ENCODE measurements around the gene PIKFYVE. TPM values are rescaled to one million over a fixed set of nuclear protein-coding genes. Genes with fewer than 3 reads are reported as not detected.
"Not testable (repeated sequence)": the region's sequence is repeated elsewhere in the genome, so short reads cannot be mapped to it uniquely, and the experiment has no call there.

The PIKFYVE gene
- total RNA-seq, 4 donors from 2014 or later = 35.2 to 51.3 (median 41.7) TPM

DNA sequence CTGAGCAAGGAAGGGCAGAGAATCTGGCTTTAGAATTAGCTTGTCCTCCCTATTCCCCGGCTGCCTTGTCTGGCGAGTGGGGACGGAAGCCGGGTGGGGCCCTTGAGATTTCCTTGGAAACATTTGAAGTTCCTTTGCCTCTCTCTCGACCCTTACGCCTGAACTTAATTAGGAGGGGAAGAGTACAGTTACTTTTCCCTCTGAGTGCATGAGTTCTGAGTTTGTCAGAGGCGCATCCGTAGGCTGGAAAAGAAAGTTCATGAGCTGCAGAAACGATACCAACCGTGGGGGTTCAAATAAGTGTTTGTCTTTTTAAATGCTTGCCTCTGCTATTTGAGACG lies 468 bp downstream of the PIKFYVE start:
- 1 to 2% methylated on average over 7 to 11 of the region's 11 CpGs for WGBS, 2 donors

DNA sequence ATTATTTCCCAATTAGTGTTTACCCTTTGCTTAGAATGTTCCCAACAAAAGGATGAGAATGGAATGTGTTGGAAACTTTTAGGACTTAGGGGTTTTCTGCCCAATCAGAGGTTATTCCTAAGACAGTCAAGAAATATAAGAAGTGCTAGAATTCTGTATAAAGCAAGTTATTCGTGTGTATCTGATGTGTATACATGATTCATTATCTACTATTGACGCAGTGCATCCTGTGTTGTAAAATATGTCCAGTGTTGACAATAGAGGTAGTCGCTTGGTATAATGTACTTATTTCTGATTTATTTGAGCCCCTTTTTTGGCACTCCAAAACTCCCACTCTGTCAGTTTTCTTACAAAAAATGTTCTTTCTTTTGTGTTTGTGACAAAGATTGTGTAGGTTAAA lies 881 bp downstream of the PIKFYVE start:
- intact Hi-C loops (cut with DNase I) = no loop called here
- no peaks in the 10 kb centered on the region for H3K36me3 ChIP-seq
- TF ChIP-seq, protein P1, sequence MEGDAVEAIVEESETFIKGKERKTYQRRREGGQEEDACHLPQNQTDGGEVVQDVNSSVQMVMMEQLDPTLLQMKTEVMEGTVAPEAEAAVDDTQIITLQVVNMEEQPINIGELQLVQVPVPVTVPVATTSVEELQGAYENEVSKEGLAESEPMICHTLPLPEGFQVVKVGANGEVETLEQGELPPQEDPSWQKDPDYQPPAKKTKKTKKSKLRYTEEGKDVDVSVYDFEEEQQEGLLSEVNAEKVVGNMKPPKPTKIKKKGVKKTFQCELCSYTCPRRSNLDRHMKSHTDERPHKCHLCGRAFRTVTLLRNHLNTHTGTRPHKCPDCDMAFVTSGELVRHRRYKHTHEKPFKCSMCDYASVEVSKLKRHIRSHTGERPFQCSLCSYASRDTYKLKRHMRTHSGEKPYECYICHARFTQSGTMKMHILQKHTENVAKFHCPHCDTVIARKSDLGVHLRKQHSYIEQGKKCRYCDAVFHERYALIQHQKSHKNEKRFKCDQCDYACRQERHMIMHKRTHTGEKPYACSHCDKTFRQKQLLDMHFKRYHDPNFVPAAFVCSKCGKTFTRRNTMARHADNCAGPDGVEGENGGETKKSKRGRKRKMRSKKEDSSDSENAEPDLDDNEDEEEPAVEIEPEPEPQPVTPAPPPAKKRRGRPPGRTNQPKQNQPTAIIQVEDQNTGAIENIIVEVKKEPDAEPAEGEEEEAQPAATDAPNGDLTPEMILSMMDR (IDR thresholded peaks at IDR 0.05) = no peak
- TF ChIP-seq POLR2A (IDR thresholded peaks at IDR 0.05) = no peak
- H3K4me1 ChIP-seq = peaks cover 13 to 19% of the 10 kb centered on the region in 2 donors
- 15 to 20% methylated on average over 3 of the region's 3 CpGs for WGBS, 2 donors
- peak overlapping the region in 1 of 3 donors; percentile 88 for H3K27ac ChIP-seq
- DNase-seq = no peak
- peak overlapping the region; percentile 46 to 92 (median 86) for H3K4me3 ChIP-seq (replicated peaks in 1 of 3)
- H3K9me3 ChIP-seq = no peaks in the 10 kb centered on the region
- no peaks in the 10 kb centered on the region for H3K27me3 ChIP-seq

More for the DNA sequence above, 468 bp downstream of the PIKFYVE start:
- Histone ChIP-seq H3K9me3 (no peaks in the 10 kb centered on the region), H3K27ac (peak overlapping the region; percentile 88 to 97 (median 94)), H3K36me3 (no peaks in the 10 kb centered on the region), H3K27me3 (no peaks in the 10 kb centered on the region), H3K4me3 (replicated peaks in 1 of 3) (peak overlapping the region; percentile 46 to 92 (median 86)), H3K4me1 (peaks cover 13 to 19% of the 10 kb centered on the region in 2 donors)
- TF ChIP-seq, protein P1 (IDR thresholded peaks at IDR 0.05) = no peak
- TF ChIP-seq POLR2A (IDR thresholded peaks at IDR 0.05) = no peak
- peak in 1 of 2 donors; percentile 36 for DNase-seq
- intact Hi-C loops (cut with DNase I) = no loop called here

DNA sequence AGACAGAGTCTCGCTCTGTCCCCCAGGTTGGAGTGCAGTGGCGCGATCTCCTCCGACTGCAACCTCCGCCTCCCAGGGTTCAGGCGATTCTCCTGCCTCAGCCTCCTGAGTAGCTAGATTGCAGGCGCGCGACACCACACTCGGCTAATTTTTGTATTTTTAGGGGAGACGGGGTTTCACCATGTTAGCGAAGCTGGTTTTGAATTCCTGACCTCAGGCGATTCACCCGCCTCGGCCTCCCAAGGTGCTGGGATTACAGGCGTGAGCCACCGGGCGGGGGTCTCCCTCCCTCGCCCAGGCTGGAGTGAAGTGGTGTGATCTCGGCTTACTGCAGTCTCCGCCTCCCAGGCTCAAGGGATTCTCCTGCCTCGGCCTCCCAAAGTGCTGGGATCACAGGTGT lies 1.5 kb downstream of the PIKFYVE start:
- H3K9me3 ChIP-seq; H3K4me3 ChIP-seq (replicated peaks in 1 of 3); H3K36me3 ChIP-seq; intact Hi-C loops (cut with DNase I); DNase-seq; H3K27me3 ChIP-seq; H3K27ac ChIP-seq: not testable (repeated sequence)
- 83 to 84% methylated on average over 22 of the region's 22 CpGs for WGBS, 2 donors
- H3K4me1 ChIP-seq = peaks cover 13 to 19% of the 10 kb centered on the region in 2 donors

DNA sequence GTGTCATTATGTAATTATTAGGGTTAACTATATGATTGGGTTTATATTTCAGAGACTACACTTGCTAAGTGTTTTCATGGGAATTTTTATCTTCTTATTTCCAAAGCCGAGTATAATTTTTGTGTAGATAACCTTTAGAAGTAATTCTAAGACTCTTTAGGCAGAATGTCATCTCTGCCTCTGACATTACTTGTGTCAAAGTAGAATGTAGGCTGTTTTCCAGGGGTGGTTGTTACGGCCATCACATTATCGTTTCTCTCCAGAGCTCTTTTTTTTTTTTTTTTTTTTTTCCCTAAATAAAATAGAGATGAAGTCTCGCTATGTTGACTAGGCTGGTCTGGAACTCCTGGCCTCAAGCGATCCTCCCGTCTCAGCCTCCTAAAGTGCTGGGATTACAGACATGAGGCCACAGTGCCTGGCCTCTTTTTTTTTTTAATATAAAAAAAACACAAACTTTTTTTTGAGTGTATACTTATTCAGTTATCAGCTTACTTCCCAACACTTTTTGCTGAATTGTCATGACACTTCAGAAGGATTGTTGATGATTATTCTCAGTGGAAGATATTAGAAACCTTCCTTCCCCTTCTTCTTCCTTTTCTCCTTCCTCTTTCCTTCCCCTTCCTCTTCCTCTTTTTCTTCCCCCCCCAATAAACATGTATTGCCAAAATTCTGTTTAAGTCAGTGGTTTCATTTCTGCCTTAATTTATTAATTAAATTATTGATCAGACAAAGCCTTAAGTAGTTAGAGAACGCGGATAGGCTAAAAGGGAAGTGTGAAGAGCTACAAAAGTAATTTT lies 2.3 kb downstream of the PIKFYVE start:
- no peak for TF ChIP-seq POLR2A (IDR thresholded peaks at IDR 0.05)
- Histone ChIP-seq H3K4me3 (replicated peaks in 1 of 3) (no peak overlapping the region), H3K27me3 (no peaks in the 10 kb centered on the region), H3K36me3 (peaks cover 0 to 4% of the 10 kb centered on the region in 2 donors), H3K27ac (no peak overlapping the region), H3K4me1 (peaks cover 13 to 19% of the 10 kb centered on the region in 2 donors), H3K9me3 (no peaks in the 10 kb centered on the region)
- intact Hi-C loops (cut with DNase I) = no loop called here
- DNase-seq = no peak
- 86 to 88% methylated on average over 8 of the region's 8 CpGs for WGBS, 2 donors

DNA sequence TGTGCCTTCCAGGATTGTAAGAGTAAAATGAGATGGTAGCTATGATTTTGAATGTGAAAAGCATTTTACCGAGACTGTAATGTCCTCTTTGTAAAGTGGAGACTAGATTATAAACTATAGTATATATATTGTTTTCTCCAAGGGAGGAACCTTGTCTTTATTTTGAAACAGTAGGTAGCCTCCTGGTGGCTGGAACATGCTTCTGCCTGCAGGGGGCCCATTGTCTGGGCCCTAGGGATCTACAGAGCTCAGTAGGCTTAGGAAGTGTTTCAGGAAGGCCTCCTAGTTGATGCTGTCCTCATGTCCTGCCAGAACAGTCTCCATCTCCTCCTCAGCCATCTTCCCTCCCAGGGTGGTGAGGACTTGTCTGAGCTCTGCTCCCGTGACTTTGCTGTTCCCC lies 3.0 kb downstream of the PIKFYVE start:
- H3K4me1 ChIP-seq = peaks cover 13 to 19% of the 10 kb centered on the region in 2 donors
- WGBS, 2 donors = 93 to 100% methylated on average over 2 of the region's 2 CpGs
- TF ChIP-seq, protein P1 (IDR thresholded peaks at IDR 0.05) = no peak
- TF ChIP-seq POLR2A (IDR thresholded peaks at IDR 0.05) = no peak
- no peaks in the 10 kb centered on the region for H3K9me3 ChIP-seq
- no peak overlapping the region for H3K27ac ChIP-seq
- intact Hi-C loops (cut with DNase I) = no loop called here
- H3K27me3 ChIP-seq = no peaks in the 10 kb centered on the region
- peaks cover 5 to 8% of the 10 kb centered on the region in 2 donors for H3K36me3 ChIP-seq
- DNase-seq = no peak
- H3K4me3 ChIP-seq (replicated peaks in 1 of 3) = no peak overlapping the region

DNA sequence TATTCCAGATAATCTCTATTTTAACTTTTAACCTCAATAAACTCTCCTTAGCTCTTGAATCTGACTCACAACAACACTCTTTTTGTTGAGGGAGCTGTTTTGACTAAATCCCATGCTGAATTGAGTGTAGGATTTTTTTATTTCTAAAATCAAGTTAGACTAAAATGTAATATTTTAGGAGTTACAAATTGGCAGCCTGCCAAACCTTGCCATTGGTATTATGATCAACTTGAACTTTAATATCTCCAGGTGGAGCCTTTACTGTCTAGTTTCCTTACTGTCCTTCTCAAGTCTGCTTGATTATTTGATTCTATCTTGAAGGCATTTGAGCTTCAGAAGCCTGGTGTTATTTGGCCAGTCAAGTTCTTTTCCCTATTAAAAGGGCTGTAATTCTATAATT lies 8.7 kb downstream of the PIKFYVE start:
- intact Hi-C loops (cut with DNase I) = no loop called here
- no peaks in the 10 kb centered on the region for H3K4me1 ChIP-seq
- H3K4me3 ChIP-seq (replicated peaks in 1 of 3) = no peak overlapping the region
- no peaks in the 10 kb centered on the region for H3K9me3 ChIP-seq
- H3K27me3 ChIP-seq = no peaks in the 10 kb centered on the region
- no peak for DNase-seq
- peaks cover 27 to 36% of the 10 kb centered on the region in 2 donors for H3K36me3 ChIP-seq
- TF ChIP-seq, protein P1 (IDR thresholded peaks at IDR 0.05) = no peak
- TF ChIP-seq POLR2A (IDR thresholded peaks at IDR 0.05) = no peak
- H3K27ac ChIP-seq = no peak overlapping the region

Data from thyroid gland (tissue), 4 donors.